Measurements from ENCODE around the gene STK40. TPM values are rescaled to one million over a fixed set of nuclear protein-coding genes. Genes with fewer than 3 reads are reported as not detected.

The STK40 gene
- total RNA-seq, 1 experiment from 2014 or later, result 49.6 TPM

DNA sequence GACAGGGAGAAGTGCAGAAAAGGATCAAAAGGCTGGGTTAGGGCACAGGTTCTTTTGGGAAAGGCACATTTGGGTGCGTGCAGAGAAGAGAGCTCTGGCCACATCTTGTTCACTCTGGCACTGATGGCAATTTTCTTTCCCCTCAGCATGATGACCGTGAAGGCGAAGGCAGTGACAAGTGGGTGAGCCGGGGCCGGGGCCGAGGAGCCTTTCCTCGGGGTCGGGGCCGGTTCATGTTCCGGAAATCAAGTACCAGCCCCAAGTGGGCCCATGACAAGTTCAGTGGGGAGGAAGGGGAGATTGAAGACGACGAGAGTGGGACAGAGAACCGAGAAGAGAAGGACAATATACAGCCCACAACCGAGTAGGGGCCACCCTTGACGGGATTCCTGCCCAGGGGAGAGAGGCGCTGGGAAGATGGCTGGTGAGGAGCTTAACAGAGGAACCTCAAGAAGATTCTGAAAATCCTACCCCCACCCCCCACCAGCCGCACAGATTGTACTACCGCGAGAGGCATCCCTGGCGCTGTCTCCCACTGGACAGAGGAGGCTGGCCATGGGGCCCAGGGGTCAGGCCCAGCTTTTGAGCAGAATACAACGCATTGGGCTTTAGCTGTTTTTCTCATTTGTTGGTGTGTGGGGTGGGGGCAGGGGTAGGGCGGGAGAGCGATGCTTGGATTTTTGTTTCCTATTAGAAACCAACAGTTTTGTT lies 81.9 kb downstream of the STK40 start:
- Histone ChIP-seq H3K9me3 (ENCODE audit: control insufficient read depth, insufficient read depth, low read depth, low read length) (no peaks in the 10 kb centered on the region), H3K4me3 (ENCODE audit: low read depth in 2 of 2, low read length in 2 of 2) (no peak overlapping the region), H3K4me1 (ENCODE audit: control insufficient read depth, insufficient read depth, low read length) (peaks cover 21% of the 10 kb centered on the region), H3K27me3 (ENCODE audit: control insufficient read depth, insufficient read depth, low read length) (no peaks in the 10 kb centered on the region), H3K36me3 (ENCODE audit: control insufficient read depth, insufficient read depth, low read length) (peaks cover 23% of the 10 kb centered on the region), H3K27ac (ENCODE audit: low read length) (no peak overlapping the region)
- no TSS peak for BruUV-seq (replicated peaks)
- TF ChIP-seq SIN3A (IDR thresholded peaks at IDR 0.05; ENCODE audit: borderline replicate concordance, insufficient read depth, low read depth, low read length) (no peak), TCF7L2 (IDR thresholded peaks at IDR 0.05; ENCODE audit: low read depth, low read length) (no peak)
- intact Hi-C loops (cut with micrococcal nuclease; ENCODE audit: unreplicated experiment), result no loop called here
- DNase-seq (ENCODE audit: low read depth, low spot score) (no peak), ATAC-seq (no peak)
- POLR2A ChIA-PET, result interaction anchor here (0.6 kb wide), 1 partner anchor 420 kb away, joined by 10 read pairs; no protein-coding TSS in a partner anchor
- in situ Hi-C loops (cut with HindIII; ENCODE audit: low pct_unique_long_range_greater_than_20kb, low sequenced_read_pairs), result no loop called here
- CTCF ChIA-PET, result no interaction called here

DNA sequence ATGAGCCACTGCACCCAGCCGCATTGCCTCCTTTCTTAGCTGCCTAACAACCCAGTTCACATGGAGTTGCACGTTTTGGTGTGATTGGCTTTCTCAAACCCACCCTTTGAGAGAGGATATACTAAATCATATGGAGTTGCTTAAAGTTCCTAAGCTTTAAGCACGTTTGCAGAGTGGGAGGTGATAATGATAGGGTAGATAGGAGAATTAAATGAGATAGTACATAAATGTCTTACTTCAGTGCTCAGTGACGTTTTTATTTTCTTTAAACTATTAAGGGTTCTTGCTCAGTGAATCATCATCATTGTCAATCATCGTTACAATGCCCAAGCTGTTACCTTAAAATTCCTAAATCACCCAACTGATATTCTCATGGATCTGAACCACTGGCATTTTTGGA lies 82.5 kb downstream of the STK40 start:
- Histone ChIP-seq H3K27ac (ENCODE audit: low read length) (no peak overlapping the region), H3K4me1 (ENCODE audit: control insufficient read depth, insufficient read depth, low read length) (peaks cover 21% of the 10 kb centered on the region), H3K4me3 (ENCODE audit: low read depth in 2 of 2, low read length in 2 of 2) (no peak overlapping the region), H3K36me3 (ENCODE audit: control insufficient read depth, insufficient read depth, low read length) (peaks cover 23% of the 10 kb centered on the region), H3K9me3 (ENCODE audit: control insufficient read depth, insufficient read depth, low read depth, low read length) (no peaks in the 10 kb centered on the region), H3K27me3 (ENCODE audit: control insufficient read depth, insufficient read depth, low read length) (no peaks in the 10 kb centered on the region)
- ChIA-PET POLR2A (no interaction called here), CTCF (no interaction called here)
- ATAC-seq (no peak), DNase-seq (ENCODE audit: low read depth, low spot score) (no peak)
- BruUV-seq (replicated peaks), result no TSS peak
- TF ChIP-seq POLR2AphosphoS5 (IDR thresholded peaks at IDR 0.05; ENCODE audit: low read depth, low read length), result no peak
- no peak for TF ChIP-seq TCF7L2 (IDR thresholded peaks at IDR 0.05; ENCODE audit: low read depth, low read length)
- TF ChIP-seq, protein P1, sequence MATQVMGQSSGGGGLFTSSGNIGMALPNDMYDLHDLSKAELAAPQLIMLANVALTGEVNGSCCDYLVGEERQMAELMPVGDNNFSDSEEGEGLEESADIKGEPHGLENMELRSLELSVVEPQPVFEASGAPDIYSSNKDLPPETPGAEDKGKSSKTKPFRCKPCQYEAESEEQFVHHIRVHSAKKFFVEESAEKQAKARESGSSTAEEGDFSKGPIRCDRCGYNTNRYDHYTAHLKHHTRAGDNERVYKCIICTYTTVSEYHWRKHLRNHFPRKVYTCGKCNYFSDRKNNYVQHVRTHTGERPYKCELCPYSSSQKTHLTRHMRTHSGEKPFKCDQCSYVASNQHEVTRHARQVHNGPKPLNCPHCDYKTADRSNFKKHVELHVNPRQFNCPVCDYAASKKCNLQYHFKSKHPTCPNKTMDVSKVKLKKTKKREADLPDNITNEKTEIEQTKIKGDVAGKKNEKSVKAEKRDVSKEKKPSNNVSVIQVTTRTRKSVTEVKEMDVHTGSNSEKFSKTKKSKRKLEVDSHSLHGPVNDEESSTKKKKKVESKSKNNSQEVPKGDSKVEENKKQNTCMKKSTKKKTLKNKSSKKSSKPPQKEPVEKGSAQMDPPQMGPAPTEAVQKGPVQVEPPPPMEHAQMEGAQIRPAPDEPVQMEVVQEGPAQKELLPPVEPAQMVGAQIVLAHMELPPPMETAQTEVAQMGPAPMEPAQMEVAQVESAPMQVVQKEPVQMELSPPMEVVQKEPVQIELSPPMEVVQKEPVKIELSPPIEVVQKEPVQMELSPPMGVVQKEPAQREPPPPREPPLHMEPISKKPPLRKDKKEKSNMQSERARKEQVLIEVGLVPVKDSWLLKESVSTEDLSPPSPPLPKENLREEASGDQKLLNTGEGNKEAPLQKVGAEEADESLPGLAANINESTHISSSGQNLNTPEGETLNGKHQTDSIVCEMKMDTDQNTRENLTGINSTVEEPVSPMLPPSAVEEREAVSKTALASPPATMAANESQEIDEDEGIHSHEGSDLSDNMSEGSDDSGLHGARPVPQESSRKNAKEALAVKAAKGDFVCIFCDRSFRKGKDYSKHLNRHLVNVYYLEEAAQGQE (IDR thresholded peaks at IDR 0.05; ENCODE audit: insufficient read depth in 1 of 2, low read depth in 2 of 2, low read length in 1 of 2), result no peak
- TF ChIP-seq SIN3A (IDR thresholded peaks at IDR 0.05; ENCODE audit: borderline replicate concordance, insufficient read depth, low read depth, low read length), result no peak
- TF ChIP-seq, protein P2, sequence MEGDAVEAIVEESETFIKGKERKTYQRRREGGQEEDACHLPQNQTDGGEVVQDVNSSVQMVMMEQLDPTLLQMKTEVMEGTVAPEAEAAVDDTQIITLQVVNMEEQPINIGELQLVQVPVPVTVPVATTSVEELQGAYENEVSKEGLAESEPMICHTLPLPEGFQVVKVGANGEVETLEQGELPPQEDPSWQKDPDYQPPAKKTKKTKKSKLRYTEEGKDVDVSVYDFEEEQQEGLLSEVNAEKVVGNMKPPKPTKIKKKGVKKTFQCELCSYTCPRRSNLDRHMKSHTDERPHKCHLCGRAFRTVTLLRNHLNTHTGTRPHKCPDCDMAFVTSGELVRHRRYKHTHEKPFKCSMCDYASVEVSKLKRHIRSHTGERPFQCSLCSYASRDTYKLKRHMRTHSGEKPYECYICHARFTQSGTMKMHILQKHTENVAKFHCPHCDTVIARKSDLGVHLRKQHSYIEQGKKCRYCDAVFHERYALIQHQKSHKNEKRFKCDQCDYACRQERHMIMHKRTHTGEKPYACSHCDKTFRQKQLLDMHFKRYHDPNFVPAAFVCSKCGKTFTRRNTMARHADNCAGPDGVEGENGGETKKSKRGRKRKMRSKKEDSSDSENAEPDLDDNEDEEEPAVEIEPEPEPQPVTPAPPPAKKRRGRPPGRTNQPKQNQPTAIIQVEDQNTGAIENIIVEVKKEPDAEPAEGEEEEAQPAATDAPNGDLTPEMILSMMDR (IDR thresholded peaks at IDR 0.05), result no peak
- intact Hi-C loops (cut with micrococcal nuclease; ENCODE audit: unreplicated experiment) (no loop called here), in situ Hi-C loops (cut with HindIII; ENCODE audit: low pct_unique_long_range_greater_than_20kb, low sequenced_read_pairs) (no loop called here)

DNA sequence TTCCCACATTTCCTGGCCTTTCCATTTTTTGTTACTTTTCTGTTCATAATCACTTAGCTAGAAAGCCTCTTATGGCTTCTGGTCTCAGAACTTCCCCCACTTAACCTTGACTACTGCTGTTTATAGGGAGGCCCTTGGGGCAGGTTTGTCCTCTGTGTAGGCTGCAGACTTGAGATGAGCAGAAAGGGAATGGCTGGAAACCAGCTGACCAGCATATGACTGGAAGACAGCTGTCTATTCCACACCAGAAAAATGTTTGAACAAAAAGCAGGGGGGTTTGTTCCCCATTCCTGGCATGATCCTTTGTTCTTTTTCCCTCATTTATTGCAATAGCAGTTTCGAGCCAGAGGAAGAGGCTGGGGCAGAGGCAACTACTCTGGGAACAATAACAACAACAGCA lies 84.5 kb downstream of the STK40 start:
- intact Hi-C loops (cut with micrococcal nuclease; ENCODE audit: unreplicated experiment), result no loop called here
- BruUV-seq (replicated peaks), result no TSS peak
- no peak overlapping the region for H3K4me3 ChIP-seq (ENCODE audit: low read depth in 2 of 2, low read length in 2 of 2)
- in situ Hi-C loops (cut with HindIII; ENCODE audit: low pct_unique_long_range_greater_than_20kb, low sequenced_read_pairs), result no loop called here
- H3K27me3 ChIP-seq (ENCODE audit: control insufficient read depth, insufficient read depth, low read length), result no peaks in the 10 kb centered on the region
- POLR2A ChIA-PET, result no interaction called here
- no peaks in the 10 kb centered on the region for H3K9me3 ChIP-seq (ENCODE audit: control insufficient read depth, insufficient read depth, low read depth, low read length)
- CTCF ChIA-PET, result interaction anchor here (0.6 kb wide), 1 partner anchor 108 kb away, joined by 4 read pairs; no protein-coding TSS in a partner anchor
- TF ChIP-seq, protein P2 (IDR thresholded peaks at IDR 0.05), result no peak
- no peak for TF ChIP-seq POLR2AphosphoS5 (IDR thresholded peaks at IDR 0.05; ENCODE audit: low read depth, low read length)
- H3K4me1 ChIP-seq (ENCODE audit: control insufficient read depth, insufficient read depth, low read length), result peaks cover 18% of the 10 kb centered on the region
- peaks cover 30% of the 10 kb centered on the region for H3K36me3 ChIP-seq (ENCODE audit: control insufficient read depth, insufficient read depth, low read length)
- DNase-seq (ENCODE audit: low read depth, low spot score) (no peak), ATAC-seq (no peak)
- no peak overlapping the region for H3K27ac ChIP-seq (ENCODE audit: low read length)

Data from Panc1 (cell line).